ENCODE data around the gene PPP1R37.
A peak's percentile ranks its signal among the peaks of the same experiment; 100 is the strongest.

Gene PPP1R37

GRCh38 chr19:45179892-45180370 lies 87.0 kb downstream of the PPP1R37 start:
- Histone ChIP-seq H2BK15ac (ENCODE audit: low read length) (no peak overlapping the region), H3K79me1 (ENCODE audit: low read depth, low read length) (peaks cover 1% of the 10 kb centered on the region), H2AK5ac (ENCODE audit: low read depth, low read length) (no peak overlapping the region), H3K36me3 (replicated peaks in 1 of 2; ENCODE audit: control insufficient read depth in 2 of 2, insufficient read depth in 2 of 2, low read length in 2 of 2) (peaks cover 0 to 5% of the 10 kb centered on the region in 2 donors), H4K91ac (ENCODE audit: low read depth, low read length, poor library complexity) (no peak overlapping the region), H3K4me2 (ENCODE audit: insufficient read depth, low read length, poor library complexity, severe bottlenecking) (peak overlapping the region; percentile 82), H4K8ac (ENCODE audit: low read depth, low read length) (no peak overlapping the region), H3K18ac (ENCODE audit: low read length) (no peak overlapping the region), H3K27ac (replicated peaks; ENCODE audit: low read length) (no peak overlapping the region), H3K9ac (ENCODE audit: low read depth, low read length, poor library complexity) (peak overlapping the region; percentile 90), H3K4ac (ENCODE audit: low read length) (no peak overlapping the region), H3K23ac (ENCODE audit: low read depth, low read length, poor library complexity) (peak overlapping the region; percentile 65), H2BK12ac (ENCODE audit: low read length) (no peak overlapping the region), H3K4me3 (ENCODE audit: low read length in 2 of 2) (peak overlapping the region; percentile 91 to 97), H3K14ac (ENCODE audit: low read length) (no peak overlapping the region), H2AFZ (ENCODE audit: low read length) (peak overlapping the region; percentile 94), H3K9me3 (replicated peaks in 1 of 2; ENCODE audit: control insufficient read depth in 2 of 2, insufficient read depth in 1 of 2, low read depth in 1 of 2, low read length in 2 of 2) (no peaks in the 10 kb centered on the region), H2BK5ac (ENCODE audit: low read length) (no peak overlapping the region), H3K4me1 (ENCODE audit: control insufficient read depth in 2 of 2, insufficient read depth in 1 of 2, low read depth in 1 of 2, low read length in 2 of 2) (peaks cover 2 to 6% of the 10 kb centered on the region in 2 donors), H2BK120ac (ENCODE audit: low read depth, low read length) (no peak overlapping the region), H3K27me3 (ENCODE audit: control insufficient read depth in 3 of 3, insufficient read depth in 3 of 3, low read depth in 1 of 3, low read length in 3 of 3) (no peaks in the 10 kb centered on the region)
- no peak for DNase-seq (ENCODE audit: low spot score)
- WGBS, 2 donors (ENCODE audit: extremely low coverage in 2 of 2, insufficient read length in 2 of 2, insufficient replicate concordance in 1 of 2), result no CpG with 5 or more reads among the region's 9 CpGs

DNA sequence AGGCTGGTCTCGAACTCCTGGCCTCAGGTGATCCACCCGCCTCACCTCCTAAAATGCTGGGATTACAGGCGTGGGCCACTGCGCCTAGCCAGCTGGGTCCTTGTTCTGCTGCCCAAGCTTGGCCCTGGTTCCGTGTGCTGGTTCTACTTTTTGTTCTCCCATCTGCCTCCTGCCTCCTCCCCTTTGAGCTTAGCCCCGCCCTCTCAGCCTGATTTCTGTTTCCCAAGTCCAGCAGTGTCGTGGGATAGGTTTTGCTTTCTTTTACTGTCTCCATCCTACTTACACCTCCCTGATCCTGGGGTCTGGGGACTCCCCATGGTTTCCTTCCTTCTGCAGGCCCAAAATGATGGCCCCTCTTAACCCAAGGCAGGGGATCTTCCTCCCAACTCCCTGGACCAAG lies 88.0 kb downstream of the PPP1R37 start:
- Histone ChIP-seq H2BK15ac (ENCODE audit: low read length) (no peak overlapping the region), H3K14ac (ENCODE audit: low read length) (no peak overlapping the region), H3K27me3 (ENCODE audit: control insufficient read depth in 3 of 3, insufficient read depth in 3 of 3, low read depth in 1 of 3, low read length in 3 of 3) (no peaks in the 10 kb centered on the region), H3K18ac (ENCODE audit: low read length) (no peak overlapping the region), H3K4me3 (ENCODE audit: low read length in 2 of 2) (peak overlapping the region in 1 of 2 donors; percentile 19), H2BK12ac (ENCODE audit: low read length) (no peak overlapping the region), H4K91ac (ENCODE audit: low read depth, low read length, poor library complexity) (no peak overlapping the region), H2BK5ac (ENCODE audit: low read length) (no peak overlapping the region), H3K4ac (ENCODE audit: low read length) (no peak overlapping the region), H3K4me1 (ENCODE audit: control insufficient read depth in 2 of 2, insufficient read depth in 1 of 2, low read depth in 1 of 2, low read length in 2 of 2) (peaks cover 2 to 6% of the 10 kb centered on the region in 2 donors), H3K4me2 (ENCODE audit: insufficient read depth, low read length, poor library complexity, severe bottlenecking) (no peak overlapping the region), H2BK120ac (ENCODE audit: low read depth, low read length) (no peak overlapping the region), H2AFZ (ENCODE audit: low read length) (no peak overlapping the region), H3K9me3 (replicated peaks in 1 of 2; ENCODE audit: control insufficient read depth in 2 of 2, insufficient read depth in 1 of 2, low read depth in 1 of 2, low read length in 2 of 2) (no peaks in the 10 kb centered on the region), H3K27ac (replicated peaks; ENCODE audit: low read length) (no peak overlapping the region), H3K36me3 (replicated peaks in 1 of 2; ENCODE audit: control insufficient read depth in 2 of 2, insufficient read depth in 2 of 2, low read length in 2 of 2) (peaks cover 0 to 5% of the 10 kb centered on the region in 2 donors), H3K79me1 (ENCODE audit: low read depth, low read length) (peaks cover 1% of the 10 kb centered on the region), H3K9ac (ENCODE audit: low read depth, low read length, poor library complexity) (no peak overlapping the region), H4K8ac (ENCODE audit: low read depth, low read length) (no peak overlapping the region), H2AK5ac (ENCODE audit: low read depth, low read length) (no peak overlapping the region), H3K23ac (ENCODE audit: low read depth, low read length, poor library complexity) (no peak overlapping the region)
- WGBS, 2 donors (ENCODE audit: extremely low coverage in 2 of 2, insufficient read length in 2 of 2, insufficient replicate concordance in 1 of 2), result no CpG with 5 or more reads among the region's 7 CpGs
- no peak for DNase-seq (ENCODE audit: low spot score)

GRCh38 chr19:45182758-45183157 lies 89.8 kb downstream of the PPP1R37 start:
- Histone ChIP-seq H3K36me3 (replicated peaks in 1 of 2; ENCODE audit: control insufficient read depth in 2 of 2, insufficient read depth in 2 of 2, low read length in 2 of 2) (peaks cover 0 to 5% of the 10 kb centered on the region in 2 donors), H3K9me3 (replicated peaks in 1 of 2; ENCODE audit: control insufficient read depth in 2 of 2, insufficient read depth in 1 of 2, low read depth in 1 of 2, low read length in 2 of 2) (no peaks in the 10 kb centered on the region), H3K4me1 (ENCODE audit: control insufficient read depth in 2 of 2, insufficient read depth in 1 of 2, low read depth in 1 of 2, low read length in 2 of 2) (peaks cover 3% of the 10 kb centered on the region in 2 donors), H3K4me2 (ENCODE audit: insufficient read depth, low read length, poor library complexity, severe bottlenecking) (no peak overlapping the region), H2AFZ (ENCODE audit: low read length) (no peak overlapping the region), H2BK120ac (ENCODE audit: low read depth, low read length) (no peak overlapping the region), H3K4ac (ENCODE audit: low read length) (no peak overlapping the region), H3K79me1 (ENCODE audit: low read depth, low read length) (no peaks in the 10 kb centered on the region), H3K27me3 (ENCODE audit: control insufficient read depth in 3 of 3, insufficient read depth in 3 of 3, low read depth in 1 of 3, low read length in 3 of 3) (no peaks in the 10 kb centered on the region), H3K9ac (ENCODE audit: low read depth, low read length, poor library complexity) (no peak overlapping the region), H3K23ac (ENCODE audit: low read depth, low read length, poor library complexity) (no peak overlapping the region), H2BK12ac (ENCODE audit: low read length) (no peak overlapping the region), H2AK5ac (ENCODE audit: low read depth, low read length) (no peak overlapping the region), H3K27ac (replicated peaks; ENCODE audit: low read length) (no peak overlapping the region), H4K91ac (ENCODE audit: low read depth, low read length, poor library complexity) (no peak overlapping the region), H2BK15ac (ENCODE audit: low read length) (no peak overlapping the region), H3K4me3 (ENCODE audit: low read length in 2 of 2) (no peak overlapping the region), H2BK5ac (ENCODE audit: low read length) (no peak overlapping the region), H3K14ac (ENCODE audit: low read length) (no peak overlapping the region), H3K18ac (ENCODE audit: low read length) (no peak overlapping the region), H4K8ac (ENCODE audit: low read depth, low read length) (no peak overlapping the region)
- no peak for DNase-seq (ENCODE audit: low spot score)
- WGBS, 2 donors (ENCODE audit: extremely low coverage in 2 of 2, insufficient read length in 2 of 2, insufficient replicate concordance in 1 of 2), result no CpG with 5 or more reads among the region's 4 CpGs

- H2AK5ac ChIP-seq (ENCODE audit: low read depth, low read length), result no peak overlapping the region
- no peak overlapping the region for H2BK5ac ChIP-seq (ENCODE audit: low read length)
- no peak overlapping the region for H2AFZ ChIP-seq (ENCODE audit: low read length)
- H4K8ac ChIP-seq (ENCODE audit: low read depth, low read length), result no peak overlapping the region
- no peak overlapping the region for H3K4me2 ChIP-seq (ENCODE audit: insufficient read depth, low read length, poor library complexity, severe bottlenecking)
- H3K4me3 ChIP-seq (ENCODE audit: low read length in 2 of 2), result no peak overlapping the region
- H3K9ac ChIP-seq (ENCODE audit: low read depth, low read length, poor library complexity), result no peak overlapping the region
- no peak overlapping the region for H3K4ac ChIP-seq (ENCODE audit: low read length)
- DNase-seq (ENCODE audit: low spot score), result no peak
- H3K36me3 ChIP-seq (replicated peaks in 1 of 2; ENCODE audit: control insufficient read depth in 2 of 2, insufficient read depth in 2 of 2, low read length in 2 of 2), result peaks cover 0 to 5% of the 10 kb centered on the region in 2 donors
- no peak overlapping the region for H2BK120ac ChIP-seq (ENCODE audit: low read depth, low read length)
- no peak overlapping the region for H3K14ac ChIP-seq (ENCODE audit: low read length)
- no peak overlapping the region for H3K27ac ChIP-seq (replicated peaks; ENCODE audit: low read length)
- H3K9me3 ChIP-seq (replicated peaks in 1 of 2; ENCODE audit: control insufficient read depth in 2 of 2, insufficient read depth in 1 of 2, low read depth in 1 of 2, low read length in 2 of 2), result no peaks in the 10 kb centered on the region
- H3K23ac ChIP-seq (ENCODE audit: low read depth, low read length, poor library complexity), result no peak overlapping the region
- no peak overlapping the region for H2BK12ac ChIP-seq (ENCODE audit: low read length)
- H3K27me3 ChIP-seq (ENCODE audit: control insufficient read depth in 3 of 3, insufficient read depth in 3 of 3, low read depth in 1 of 3, low read length in 3 of 3), result no peaks in the 10 kb centered on the region
- no CpG with 5 or more reads among the region's 5 CpGs for WGBS, 2 donors (ENCODE audit: extremely low coverage in 2 of 2, insufficient read length in 2 of 2, insufficient replicate concordance in 1 of 2)
- peaks cover 3% of the 10 kb centered on the region in 2 donors for H3K4me1 ChIP-seq (ENCODE audit: control insufficient read depth in 2 of 2, insufficient read depth in 1 of 2, low read depth in 1 of 2, low read length in 2 of 2)
- H4K91ac ChIP-seq (ENCODE audit: low read depth, low read length, poor library complexity), result no peak overlapping the region
- H2BK15ac ChIP-seq (ENCODE audit: low read length), result no peak overlapping the region
- no peak overlapping the region for H3K18ac ChIP-seq (ENCODE audit: low read length)
- no peaks in the 10 kb centered on the region for H3K79me1 ChIP-seq (ENCODE audit: low read depth, low read length)
Observed at GRCh38 chr19:45184115-45184514, 91.1 kb downstream of the PPP1R37 start.
